Globus pallidus (tissue), 1 donor: Measurements from ENCODE around the gene LRIT2.
"Not testable (repeated sequence)": the region's sequence is repeated elsewhere in the genome, so short reads cannot be mapped to it uniquely, and the experiment has no call there.

ENCODE experiments used
- DNase-seq: peaks from one replicate; pipeline ENCODE4 v3.0.0-alpha.2; 2015; ENCODE audit warnings: low spot score

Gene LRIT2

DNA sequence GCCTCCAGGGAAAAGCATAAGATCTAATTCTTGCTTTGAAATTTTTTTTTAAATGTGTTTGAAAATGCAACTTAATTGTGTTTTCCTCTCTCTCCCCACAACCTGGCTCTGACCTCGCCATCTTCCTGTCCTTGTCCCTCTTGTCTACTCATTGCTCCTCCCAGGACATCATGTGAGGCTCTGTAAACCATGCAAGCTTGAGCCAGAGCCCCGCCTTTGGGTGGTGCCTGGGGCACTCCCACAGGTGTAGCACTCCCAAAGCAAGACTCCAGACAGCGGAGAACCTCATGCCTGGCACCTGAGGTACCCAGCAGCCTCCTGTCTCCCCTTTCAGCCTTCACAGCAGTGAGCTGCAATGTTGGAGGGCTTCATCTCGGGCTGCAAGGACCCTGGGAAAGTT, 40.8 kb downstream of the LRIT2 start:
- DNase-seq: no peak

DNA sequence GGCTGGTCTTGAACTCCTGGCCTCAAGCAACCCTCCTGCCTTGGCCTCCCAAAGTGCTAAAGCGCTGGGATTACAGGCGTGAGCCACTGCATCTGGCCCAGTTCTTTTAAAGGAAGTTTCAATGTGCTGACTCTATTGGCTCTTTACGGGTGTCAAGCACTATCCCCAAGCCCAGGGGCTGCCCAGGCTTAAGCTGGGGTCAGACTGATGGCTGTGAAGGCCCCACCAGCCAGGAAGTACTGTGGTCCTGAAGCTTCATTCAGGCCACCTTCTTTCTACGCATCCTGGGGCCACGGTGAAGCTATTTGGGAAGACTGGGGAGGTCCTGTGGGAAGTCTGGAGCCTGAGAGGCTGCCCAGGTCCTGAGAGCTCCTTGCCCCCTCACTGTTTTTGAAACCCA, 43.7 kb downstream of the LRIT2 start:
- no peak for DNase-seq

DNA sequence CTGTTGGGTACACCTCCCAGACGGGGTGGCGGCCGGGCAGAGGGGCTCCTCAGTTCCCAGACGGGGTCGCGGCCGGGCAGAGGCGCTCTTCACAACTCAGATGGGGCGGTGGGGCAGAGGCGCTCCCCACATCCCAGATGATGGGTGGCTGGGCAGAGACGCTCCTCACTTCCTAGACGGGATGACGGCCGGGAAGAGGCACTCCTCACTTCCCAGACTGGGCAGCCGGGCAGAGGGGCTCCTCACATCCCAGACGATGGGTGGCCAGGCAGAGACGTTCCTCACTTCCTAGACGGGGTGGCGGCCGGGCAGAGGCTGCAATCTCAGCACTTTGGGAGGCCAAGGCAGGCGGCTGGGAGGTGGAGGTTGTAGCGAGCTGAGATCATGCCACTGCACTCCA, 45.0 kb downstream of the LRIT2 start:
- DNase-seq: not testable (repeated sequence)

DNA sequence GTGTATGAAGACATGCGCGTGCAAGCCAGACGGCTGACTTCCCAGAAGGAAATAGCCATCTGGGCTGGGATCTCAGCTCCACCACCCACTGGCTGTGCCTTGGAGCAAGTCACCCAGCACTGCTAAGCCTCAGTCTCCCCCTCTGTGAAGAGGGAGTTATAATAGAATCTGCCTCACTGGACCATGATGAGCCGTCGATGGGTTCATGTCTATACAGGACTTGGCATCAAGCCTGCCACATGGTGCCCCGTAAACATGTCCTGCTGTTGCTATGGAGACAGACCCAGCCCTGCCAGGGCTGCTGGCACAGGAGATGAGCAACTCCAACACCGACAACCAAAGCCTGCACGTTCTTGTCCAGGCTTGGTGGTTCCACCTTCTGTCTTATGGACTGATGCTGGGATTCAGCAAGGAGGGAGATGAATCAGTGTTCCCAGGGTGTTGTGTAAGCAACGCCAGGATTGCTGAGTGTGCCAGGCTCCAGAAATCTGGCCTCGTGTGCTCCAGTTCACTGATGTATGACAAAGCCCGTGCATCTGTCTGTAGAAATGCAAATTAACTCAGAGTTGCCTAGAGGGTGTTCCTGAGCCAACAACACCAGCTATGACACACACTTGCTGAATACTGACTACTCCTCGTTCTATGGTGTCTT, 46.2 kb downstream of the LRIT2 start:
- no peak for DNase-seq

DNA sequence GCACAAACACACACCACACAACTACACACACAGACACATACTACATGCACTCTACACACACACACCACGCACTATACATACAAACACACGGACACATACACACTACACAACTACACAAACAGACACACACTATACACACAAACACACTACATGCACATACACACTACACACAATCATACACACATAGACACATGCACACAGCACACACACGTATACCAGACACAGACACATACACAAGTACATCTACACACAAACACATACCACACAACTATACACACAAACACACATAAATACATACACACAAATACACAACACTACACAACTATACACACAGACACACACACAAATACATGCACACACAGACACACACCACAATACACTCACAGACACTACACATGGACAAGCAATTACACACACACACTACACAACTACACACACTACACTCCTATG, 47.2 kb downstream of the LRIT2 start:
- no peak for DNase-seq

DNA sequence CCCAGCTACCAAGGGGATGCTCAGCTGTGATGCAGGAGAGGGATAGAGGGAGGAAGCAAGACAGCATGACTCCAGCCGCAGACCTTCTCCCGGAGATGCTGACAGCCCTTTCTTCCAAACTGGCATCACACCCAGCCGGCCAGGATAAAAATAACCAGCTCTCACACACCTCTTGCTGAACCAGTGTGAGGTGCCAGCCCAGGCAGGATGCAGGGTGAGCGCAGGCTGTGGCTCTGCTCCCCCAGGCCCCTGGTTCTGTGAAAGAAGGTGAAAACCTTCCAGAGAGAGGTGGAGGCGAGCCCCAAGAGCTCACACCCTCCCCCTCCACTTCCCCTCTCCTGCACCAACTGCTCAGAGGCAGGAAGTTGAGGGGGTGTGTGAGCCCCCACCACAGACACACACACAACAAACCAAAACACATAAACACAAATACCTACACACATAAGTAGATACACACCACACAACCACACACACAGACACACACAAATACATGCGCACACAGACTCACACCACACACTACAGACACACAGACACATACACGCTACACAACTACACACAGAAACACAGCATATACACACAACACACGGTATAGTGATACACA, 47.7 kb downstream of the LRIT2 start:
- DNase-seq: no peak

DNA sequence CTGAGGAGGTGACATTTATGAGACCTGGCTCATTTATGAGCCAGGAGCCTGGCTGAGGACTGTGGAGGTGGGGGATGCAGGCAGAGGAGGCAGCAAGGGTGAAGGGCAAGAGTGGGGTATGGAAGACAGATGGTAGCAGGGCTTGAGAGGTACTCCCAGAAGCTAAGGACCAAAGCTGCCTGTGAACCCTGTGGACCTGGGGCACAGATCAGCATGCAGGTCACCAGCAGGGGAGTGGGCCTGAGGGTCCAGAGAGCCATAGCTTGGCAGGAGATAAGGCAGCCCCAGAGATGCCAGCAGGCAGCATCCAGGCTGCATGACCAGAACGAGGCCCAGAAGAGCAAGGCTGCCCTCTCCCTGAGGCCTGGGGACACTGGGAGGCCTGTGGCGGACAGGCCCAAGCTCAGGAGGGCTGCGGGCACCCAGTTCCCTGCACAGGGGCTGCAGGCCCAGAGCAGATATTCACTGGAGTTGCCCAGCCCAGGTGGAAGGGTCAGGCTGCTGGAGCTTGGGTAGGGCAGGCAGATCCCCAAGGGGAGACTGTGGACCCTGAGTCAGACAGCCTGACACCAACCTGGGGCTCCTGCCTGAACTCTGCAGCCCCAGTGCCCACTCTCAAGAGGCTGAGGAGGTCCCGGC, 48.4 kb downstream of the LRIT2 start:
- no peak for DNase-seq

DNA sequence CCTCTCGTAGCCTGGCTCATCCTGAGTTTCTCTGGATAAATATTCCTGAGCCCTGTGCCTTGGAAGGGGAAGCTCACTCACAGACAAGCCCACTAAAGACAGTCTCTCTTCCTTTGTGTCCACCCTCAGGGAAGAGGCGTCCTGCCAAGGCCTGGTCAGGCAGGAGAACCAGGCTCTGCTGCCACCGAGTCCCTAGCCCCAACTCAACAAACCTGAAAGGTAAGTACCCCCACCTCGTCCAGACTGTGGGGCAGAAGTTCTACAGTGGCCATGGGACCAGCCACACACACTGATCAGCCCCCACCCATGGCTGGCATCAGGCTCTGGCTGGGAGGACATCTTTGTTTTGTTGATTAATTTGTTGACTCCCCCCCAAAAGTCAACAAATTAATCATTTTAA, 49.0 kb downstream of the LRIT2 start:
- no peak for DNase-seq

DNA sequence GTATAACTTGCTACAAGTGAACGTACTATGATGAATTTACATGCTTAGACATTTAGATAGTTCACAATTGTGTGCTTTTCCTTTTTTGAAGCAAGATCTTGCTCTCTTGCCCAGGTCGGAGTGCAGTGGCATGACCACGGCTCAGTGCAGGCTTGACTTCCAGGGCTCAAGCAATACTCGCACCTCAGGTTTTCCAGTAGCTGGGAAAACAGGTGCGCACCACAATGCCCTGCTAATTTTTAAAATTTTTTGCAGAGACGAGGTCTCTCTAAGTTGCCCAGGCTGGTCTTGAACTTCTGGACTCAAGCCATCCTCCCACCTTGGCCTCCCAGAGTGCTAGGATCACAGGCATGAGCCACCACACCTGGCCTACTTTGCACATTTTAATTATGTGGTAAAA, 49.9 kb downstream of the LRIT2 start:
- DNase-seq: no peak

DNA sequence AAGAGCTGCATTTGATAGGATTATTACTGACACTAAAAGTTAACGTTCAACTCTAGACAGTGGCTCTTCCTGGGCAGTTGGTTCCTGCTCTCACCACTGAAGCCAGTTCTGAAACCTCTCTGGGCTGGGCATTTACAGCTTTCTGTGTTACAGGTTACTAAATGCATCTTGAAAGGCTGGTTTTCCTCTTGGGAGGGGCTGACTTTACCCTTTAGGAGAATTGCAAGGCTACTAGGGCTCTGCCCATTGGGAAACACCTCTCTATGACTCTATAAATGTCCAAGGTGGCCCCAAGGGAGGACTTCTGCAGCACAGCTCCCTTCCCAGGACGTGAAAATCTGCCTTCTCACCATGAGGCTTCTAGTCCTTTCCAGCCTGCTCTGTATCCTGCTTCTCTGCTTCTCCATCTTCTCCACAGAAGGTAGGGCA, 51.8 kb downstream of the LRIT2 start, which contains the start of gene GPR15LG:
TSS of gene GPR15LG (plus strand) at position 301 of the 429 bp plus-strand sequence. CDS start at position 352, 51 bp downstream.
- no peak for DNase-seq

DNA sequence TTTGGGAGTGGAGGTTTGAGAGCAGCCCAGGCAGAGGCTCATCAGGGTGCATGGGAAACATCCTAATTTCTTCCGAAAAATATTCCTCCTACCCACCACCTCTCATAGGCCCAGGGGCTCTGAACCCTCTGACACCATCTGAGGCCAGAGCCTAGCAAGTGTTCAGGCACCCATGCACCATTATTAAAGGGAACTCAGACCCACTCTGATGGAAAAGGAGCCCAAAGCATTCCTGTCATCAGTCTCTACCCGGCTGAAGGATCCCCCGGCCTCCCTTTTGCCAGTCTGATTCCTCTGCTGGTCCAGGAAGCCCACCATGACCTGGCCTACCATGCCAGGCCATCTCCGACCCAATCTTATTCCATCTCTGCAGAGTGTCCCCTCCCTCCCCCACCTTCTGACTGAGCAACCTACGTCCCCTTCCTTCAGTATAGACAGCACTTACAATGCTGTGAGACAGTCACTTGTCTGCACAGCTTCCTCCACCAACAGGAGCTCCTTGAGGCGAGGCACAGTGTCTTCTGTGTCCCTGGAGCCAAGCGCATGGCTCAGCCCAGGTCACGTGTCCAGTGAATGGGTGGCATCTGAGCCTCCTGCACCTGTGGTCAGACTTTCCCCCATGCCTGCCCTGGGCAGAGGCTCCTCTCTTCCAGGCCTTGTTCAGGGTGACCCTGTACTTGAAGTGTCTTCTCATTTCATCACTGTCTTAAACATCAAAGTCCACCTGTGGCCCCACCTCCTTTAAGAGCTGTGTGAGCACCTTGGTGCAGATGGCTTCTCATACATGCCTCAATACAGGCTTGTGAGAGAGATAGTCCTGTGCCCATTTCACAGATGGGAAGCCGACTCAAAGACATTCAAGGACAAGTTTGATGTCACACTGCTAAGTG, 52.6 kb downstream of the LRIT2 start:
- no peak for DNase-seq

DNA sequence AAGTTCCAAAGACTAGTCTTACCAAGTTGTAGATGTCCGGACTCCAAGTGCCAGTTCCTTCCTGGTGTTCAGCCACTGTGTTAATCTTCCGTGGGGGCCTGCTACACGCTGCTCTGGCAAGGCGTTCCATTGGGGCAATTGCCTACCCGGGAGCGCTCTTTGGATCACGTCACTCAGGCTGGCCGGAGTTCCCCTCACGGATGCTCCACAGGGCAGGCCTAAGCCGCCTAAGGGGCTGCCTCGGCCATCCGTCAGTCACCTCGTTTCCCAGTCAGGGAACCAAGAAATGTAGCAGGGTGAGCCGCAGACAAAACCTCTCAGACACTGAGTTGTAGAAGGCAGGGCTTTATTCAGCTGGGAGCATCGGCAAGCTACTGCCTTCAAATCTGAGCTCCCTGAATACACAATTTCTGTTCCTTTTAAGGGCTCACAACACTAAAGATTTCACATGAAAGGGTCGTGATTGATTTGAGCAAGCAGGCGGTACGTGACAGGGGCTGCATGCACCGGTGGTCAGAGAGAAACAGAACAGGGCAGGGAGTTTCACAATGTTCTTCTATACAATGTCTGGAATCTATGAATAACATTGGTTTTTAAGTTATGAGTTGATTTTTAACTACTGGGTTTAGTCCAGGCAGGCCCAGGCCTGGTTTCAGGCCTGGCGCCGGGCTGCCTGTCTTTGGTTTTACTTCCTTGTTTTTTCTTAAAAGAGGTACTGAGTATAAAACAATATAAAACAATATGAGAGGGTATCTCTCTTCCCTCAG, 53.5 kb downstream of the LRIT2 start:
- DNase-seq: not testable (repeated sequence)

DNA sequence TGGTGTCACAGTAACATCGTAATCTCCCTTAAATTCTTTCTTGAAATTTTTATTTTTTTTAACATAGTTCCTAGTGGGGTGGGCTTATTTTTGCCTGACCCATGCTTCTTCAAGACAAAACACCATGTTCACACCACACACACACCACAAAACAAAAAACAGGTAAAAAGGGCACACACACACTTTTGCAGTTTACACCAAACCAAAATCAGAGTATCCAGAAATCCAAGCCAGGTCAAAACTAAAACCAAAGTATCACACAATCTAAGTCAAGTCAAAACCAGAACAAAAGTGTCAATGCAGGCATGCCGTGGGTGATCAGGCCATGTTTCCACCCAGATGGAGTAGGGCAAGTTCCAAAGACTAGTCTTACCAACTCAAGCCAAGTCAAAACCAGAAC, 54.1 kb downstream of the LRIT2 start:
- DNase-seq: not testable (repeated sequence)
